ENCODE measurements around the gene ZNF221. TPM values are rescaled to one million over a fixed set of nuclear protein-coding genes. Genes with fewer than 3 reads are reported as not detected.

Gene ZNF221
- total and polyA plus RNA-seq, 5 donors from 2014 or later, result 0.56 to 0.96 (median 0.78) TPM; not detected in 1

DNA sequence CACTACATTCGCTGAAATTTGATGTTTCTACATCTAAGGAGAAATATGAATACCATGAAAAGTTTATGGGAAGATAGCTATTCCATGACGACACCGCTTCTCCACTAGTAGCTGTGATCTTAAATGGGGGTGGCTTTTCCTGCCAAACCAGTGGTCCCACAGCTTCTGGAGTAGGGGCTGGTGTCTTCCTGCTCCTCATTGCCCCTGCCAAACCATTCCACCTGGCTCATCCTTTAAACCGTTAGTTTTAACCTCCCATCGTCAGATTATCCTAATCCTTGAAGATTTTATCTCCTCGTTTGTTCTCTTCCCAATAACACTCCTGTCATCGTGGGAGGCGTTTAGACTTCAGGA is 51.2 kb downstream of the ZNF221 start:
- Histone ChIP-seq H3K9me3 (ENCODE audit: control insufficient read depth in 2 of 2, low read length in 2 of 2) (peaks cover 36 to 37% of the 10 kb centered on the region in 2 experiments), H3K4me3 (ENCODE audit: low read depth, low read length) (peak overlapping the region; percentile 93), H3K27me3 (ENCODE audit: control insufficient read depth, insufficient read depth, low read length) (no peaks in the 10 kb centered on the region), H3K36me3 (ENCODE audit: control insufficient read depth, insufficient read depth, low read length) (peaks cover 18% of the 10 kb centered on the region), H3K27ac (ENCODE audit: insufficient read depth, low read length, poor library complexity, severe bottlenecking) (peak overlapping the region; percentile 56), H3K4me1 (ENCODE audit: control insufficient read depth, insufficient read depth, low read length, poor library complexity, severe bottlenecking) (peaks cover 18% of the 10 kb centered on the region)
- H3K4me3 Mint-ChIP-seq, result peak overlapping the region; percentile 95 to 100 (median 99)
- H3K9me3 Mint-ChIP-seq, result peaks cover under 1 to 37% (median 21%) of the 10 kb centered on the region in 7 donors
- H3K27ac Mint-ChIP-seq, result peak overlapping the region in 2 of 3 donors; percentile 95 to 97
- DNase-seq (no peak), ATAC-seq (ENCODE audit: low read depth in 2 of 2) (no peak)
- no peaks in the 10 kb centered on the region for H3K27me3 Mint-ChIP-seq
- H3K36me3 Mint-ChIP-seq, result peaks cover 29% of the 10 kb centered on the region
- peaks cover 12 to 28% (median 22%) of the 10 kb centered on the region in 4 donors for H3K4me1 Mint-ChIP-seq

DNA sequence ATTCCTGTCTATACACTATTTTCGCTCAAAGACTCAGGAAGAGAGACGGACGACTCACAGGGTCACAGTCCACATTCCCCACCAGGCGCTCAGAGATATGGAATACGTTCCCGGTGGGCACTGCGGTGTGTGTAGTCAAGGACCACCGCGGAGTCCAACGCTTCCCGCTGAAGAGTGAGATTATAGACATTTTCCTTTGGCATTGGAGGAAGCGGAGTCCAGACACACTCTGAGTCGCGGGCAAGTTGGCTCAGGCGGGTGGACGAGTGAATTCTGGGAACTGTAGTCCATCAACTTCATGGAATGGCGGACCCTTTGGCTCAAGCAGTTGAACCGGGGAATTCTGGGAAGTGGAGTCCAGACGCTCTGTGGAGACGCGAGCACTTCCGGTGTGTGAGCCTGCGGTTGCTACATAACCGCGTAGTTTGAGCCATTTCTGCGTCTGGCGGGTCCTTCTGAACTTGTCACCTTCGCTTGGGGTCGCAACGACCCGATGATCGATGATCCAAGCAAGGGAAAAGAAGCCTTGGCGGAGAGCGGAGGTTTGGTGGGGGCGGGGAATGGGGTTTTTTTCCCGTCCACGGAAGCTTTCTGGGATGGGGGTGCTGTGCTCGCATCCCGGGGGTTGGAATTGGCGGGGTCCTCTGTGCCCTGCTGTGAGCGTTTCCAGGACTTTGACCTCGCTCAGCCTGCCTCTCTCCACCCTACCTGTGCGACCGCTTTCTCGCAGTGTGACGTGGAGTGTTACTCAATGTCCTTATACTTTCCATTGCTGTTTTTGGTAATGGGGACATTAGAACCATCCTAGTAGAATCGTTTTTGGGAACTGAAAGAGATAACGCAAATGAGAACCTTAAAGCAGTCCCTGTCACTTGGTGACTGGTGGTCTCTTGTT is 51.8 kb downstream of the ZNF221 start, which contains the start of gene ZNF230:
TSS of gene ZNF230 (plus strand) at position 392 of the 895 bp plus-strand sequence. CDS start 4,122 bp downstream, outside the sequence.
- Histone ChIP-seq H3K4me3 (ENCODE audit: low read depth, low read length) (peak within 1 kb of the TSS; percentile 93), H3K27ac (ENCODE audit: insufficient read depth, low read length, poor library complexity, severe bottlenecking) (peak within 1 kb of the TSS; percentile 56), H3K9me3 (ENCODE audit: control insufficient read depth in 2 of 2, low read length in 2 of 2) (peaks cover 36 to 38% of the 10 kb centered on the region in 2 experiments), H3K27me3 (ENCODE audit: control insufficient read depth, insufficient read depth, low read length) (no peaks in the 10 kb centered on the region), H3K4me1 (ENCODE audit: control insufficient read depth, insufficient read depth, low read length, poor library complexity, severe bottlenecking) (peaks cover 18% of the 10 kb centered on the region), H3K36me3 (ENCODE audit: control insufficient read depth, insufficient read depth, low read length) (peaks cover 19% of the 10 kb centered on the region)
- H3K9me3 Mint-ChIP-seq, result peaks cover 2 to 38% (median 23%) of the 10 kb centered on the region in 7 donors
- H3K36me3 Mint-ChIP-seq, result peaks cover 31% of the 10 kb centered on the region
- peak; percentile 76 to 96 (median 81) for DNase-seq
- H3K4me3 Mint-ChIP-seq, result peak within 1 kb of the TSS; percentile 95 to 100 (median 99)
- peaks cover 12 to 28% (median 24%) of the 10 kb centered on the region in 4 donors for H3K4me1 Mint-ChIP-seq
- peak; percentile 98 to 99 for ATAC-seq (ENCODE audit: low read depth in 2 of 2)
- no peaks in the 10 kb centered on the region for H3K27me3 Mint-ChIP-seq
- peak within 1 kb of the TSS; percentile 95 to 99 (median 97) for H3K27ac Mint-ChIP-seq

DNA sequence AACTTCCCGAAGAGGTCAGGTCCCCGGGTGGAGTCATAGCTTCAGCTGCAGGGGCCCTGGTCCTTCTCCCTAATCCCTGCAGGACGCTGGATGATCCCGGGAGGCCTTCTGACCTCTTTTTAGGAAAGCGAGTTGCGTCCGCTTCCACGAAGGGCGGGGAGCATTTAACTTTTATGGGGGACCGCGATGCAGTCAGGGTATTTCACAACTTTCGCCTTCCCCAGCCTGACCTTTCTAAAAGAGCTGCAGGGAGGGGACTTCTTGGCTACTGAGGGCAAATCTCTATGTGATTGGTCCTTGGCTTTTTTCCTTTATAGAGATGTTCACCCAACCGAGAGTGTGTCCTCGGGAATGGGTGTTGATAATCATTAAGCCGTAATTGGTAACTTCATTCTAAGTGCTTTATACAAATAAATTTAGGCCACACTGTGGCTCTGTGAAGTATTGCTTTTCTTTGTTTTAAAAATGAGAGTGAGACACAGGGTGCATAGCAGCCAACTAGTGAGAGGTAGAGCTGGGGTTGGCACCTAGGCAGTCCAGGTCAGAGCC is 52.5 kb downstream of the ZNF221 start:
- H3K27ac Mint-ChIP-seq, result peak overlapping the region in 2 of 3 donors; percentile 95 to 97
- peaks cover 12 to 28% (median 24%) of the 10 kb centered on the region in 4 donors for H3K4me1 Mint-ChIP-seq
- DNase-seq, result peak in 1 of 3 donors; percentile 47
- Histone ChIP-seq H3K9me3 (ENCODE audit: control insufficient read depth in 2 of 2, low read length in 2 of 2) (peaks cover 37 to 40% of the 10 kb centered on the region in 2 experiments), H3K36me3 (ENCODE audit: control insufficient read depth, insufficient read depth, low read length) (peaks cover 27% of the 10 kb centered on the region), H3K27me3 (ENCODE audit: control insufficient read depth, insufficient read depth, low read length) (no peaks in the 10 kb centered on the region), H3K4me1 (ENCODE audit: control insufficient read depth, insufficient read depth, low read length, poor library complexity, severe bottlenecking) (peaks cover 18% of the 10 kb centered on the region), H3K27ac (ENCODE audit: insufficient read depth, low read length, poor library complexity, severe bottlenecking) (peak overlapping the region; percentile 7), H3K4me3 (ENCODE audit: low read depth, low read length) (peak overlapping the region; percentile 93)
- peak overlapping the region; percentile 95 to 100 (median 99) for H3K4me3 Mint-ChIP-seq
- H3K36me3 Mint-ChIP-seq, result peaks cover 33% of the 10 kb centered on the region
- H3K9me3 Mint-ChIP-seq, result peaks cover 2 to 38% (median 27%) of the 10 kb centered on the region in 7 donors
- no peaks in the 10 kb centered on the region for H3K27me3 Mint-ChIP-seq
- no peak for ATAC-seq (ENCODE audit: low read depth in 2 of 2)

GRCh38 chr19:44005973-44006372 is 54.9 kb downstream of the ZNF221 start:
- no peaks in the 10 kb centered on the region for H3K27me3 ChIP-seq (ENCODE audit: control insufficient read depth, insufficient read depth, low read length)
- peaks cover 51% of the 10 kb centered on the region for H3K36me3 ChIP-seq (ENCODE audit: control insufficient read depth, insufficient read depth, low read length)
- ATAC-seq (ENCODE audit: low read depth in 2 of 2) (no peak), DNase-seq (no peak)
- peaks cover 12 to 28% (median 24%) of the 10 kb centered on the region in 4 donors for H3K4me1 Mint-ChIP-seq
- peaks cover 53% of the 10 kb centered on the region for H3K36me3 Mint-ChIP-seq
- H3K4me3 ChIP-seq (ENCODE audit: low read depth, low read length), result no peak overlapping the region
- no peak overlapping the region for H3K27ac Mint-ChIP-seq
- H3K9me3 ChIP-seq (ENCODE audit: control insufficient read depth in 2 of 2, low read length in 2 of 2), result peaks cover 53 to 56% of the 10 kb centered on the region in 2 experiments
- peaks cover 4 to 52% (median 34%) of the 10 kb centered on the region in 7 donors for H3K9me3 Mint-ChIP-seq
- H3K4me1 ChIP-seq (ENCODE audit: control insufficient read depth, insufficient read depth, low read length, poor library complexity, severe bottlenecking), result peaks cover 18% of the 10 kb centered on the region
- peak overlapping the region in 1 of 4 donors; percentile 52 for H3K4me3 Mint-ChIP-seq
- H3K27ac ChIP-seq (ENCODE audit: insufficient read depth, low read length, poor library complexity, severe bottlenecking), result no peak overlapping the region
- no peaks in the 10 kb centered on the region for H3K27me3 Mint-ChIP-seq

DNA sequence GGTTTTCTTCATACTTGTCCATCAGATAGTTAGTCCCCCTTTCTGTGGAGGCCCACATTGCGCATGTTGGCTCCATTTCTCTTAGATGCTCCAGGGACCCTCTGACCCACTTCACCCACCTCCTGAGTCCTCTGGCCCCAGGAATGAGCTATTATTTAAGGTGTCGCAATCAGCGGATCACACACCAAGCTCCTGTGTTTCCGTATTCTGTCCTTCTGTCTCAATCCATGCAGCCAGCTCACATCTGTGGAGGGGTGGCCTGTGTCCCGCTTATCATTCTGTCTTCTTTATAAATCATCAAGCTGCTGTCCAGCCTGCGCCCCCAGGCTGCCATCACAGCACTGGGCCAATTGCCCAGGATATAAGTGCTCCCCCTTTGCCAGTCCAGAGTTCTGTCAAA is 56.4 kb downstream of the ZNF221 start:
- no peak for DNase-seq
- peak overlapping the region in 1 of 4 donors; percentile 33 for H3K4me3 Mint-ChIP-seq
- Histone ChIP-seq H3K27me3 (ENCODE audit: control insufficient read depth, insufficient read depth, low read length) (no peaks in the 10 kb centered on the region), H3K4me3 (ENCODE audit: low read depth, low read length) (no peak overlapping the region), H3K27ac (ENCODE audit: insufficient read depth, low read length, poor library complexity, severe bottlenecking) (no peak overlapping the region), H3K9me3 (ENCODE audit: control insufficient read depth in 2 of 2, low read length in 2 of 2) (peaks cover 68 to 71% of the 10 kb centered on the region in 2 experiments), H3K4me1 (ENCODE audit: control insufficient read depth, insufficient read depth, low read length, poor library complexity, severe bottlenecking) (peaks cover 13% of the 10 kb centered on the region), H3K36me3 (ENCODE audit: control insufficient read depth, insufficient read depth, low read length) (peaks cover 57% of the 10 kb centered on the region)
- peaks cover 5 to 21% (median 18%) of the 10 kb centered on the region in 4 donors for H3K4me1 Mint-ChIP-seq
- H3K36me3 Mint-ChIP-seq, result peaks cover 64% of the 10 kb centered on the region
- no peak overlapping the region for H3K27ac Mint-ChIP-seq
- peaks cover 4 to 65% (median 43%) of the 10 kb centered on the region in 7 donors for H3K9me3 Mint-ChIP-seq
- no peak for ATAC-seq (ENCODE audit: low read depth in 2 of 2)
- no peaks in the 10 kb centered on the region for H3K27me3 Mint-ChIP-seq

DNA sequence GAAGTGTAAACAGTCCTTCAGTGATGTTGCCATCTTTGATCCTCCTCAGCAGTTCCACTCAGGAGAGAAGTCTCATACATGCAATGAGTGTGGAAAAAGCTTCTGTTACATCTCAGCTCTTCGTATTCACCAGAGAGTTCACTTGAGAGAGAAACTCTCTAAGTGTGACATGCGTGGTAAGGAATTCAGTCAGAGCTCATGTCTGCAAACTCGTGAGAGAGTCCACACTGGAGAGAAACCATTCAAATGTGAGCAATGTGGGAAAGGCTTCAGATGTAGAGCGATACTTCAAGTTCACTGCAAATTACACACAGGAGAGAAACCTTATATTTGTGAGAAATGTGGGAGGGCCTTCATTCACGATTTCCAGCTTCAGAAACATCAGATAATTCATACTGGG is 59.4 kb downstream of the ZNF221 start:
- no peaks in the 10 kb centered on the region for H3K4me1 ChIP-seq (ENCODE audit: control insufficient read depth, insufficient read depth, low read length, poor library complexity, severe bottlenecking)
- no peak overlapping the region for H3K27ac ChIP-seq (ENCODE audit: insufficient read depth, low read length, poor library complexity, severe bottlenecking)
- H3K27me3 ChIP-seq (ENCODE audit: control insufficient read depth, insufficient read depth, low read length), result no peaks in the 10 kb centered on the region
- peaks cover 64% of the 10 kb centered on the region for H3K36me3 Mint-ChIP-seq
- H3K4me3 ChIP-seq (ENCODE audit: low read depth, low read length), result peak overlapping the region; percentile 2
- no peak overlapping the region for H3K4me3 Mint-ChIP-seq
- peaks cover under 1% of the 10 kb centered on the region for H3K27me3 Mint-ChIP-seq
- H3K9me3 ChIP-seq (ENCODE audit: control insufficient read depth in 2 of 2, low read length in 2 of 2), result peaks cover 83 to 95% of the 10 kb centered on the region in 2 experiments
- H3K36me3 ChIP-seq (ENCODE audit: control insufficient read depth, insufficient read depth, low read length), result peaks cover 55% of the 10 kb centered on the region
- peaks cover 0 to 10% (median 6%) of the 10 kb centered on the region in 4 donors for H3K4me1 Mint-ChIP-seq
- H3K9me3 Mint-ChIP-seq, result peaks cover 4 to 90% (median 55%) of the 10 kb centered on the region in 7 donors
- DNase-seq, result no peak
- no peak overlapping the region for H3K27ac Mint-ChIP-seq
- no peak for ATAC-seq (ENCODE audit: low read depth in 2 of 2)

Measured in CD4-positive, CD25-positive, alpha-beta regulatory T cell (primary cell).